SK-N-SH (cell line): ENCODE measurements around the gene GNE. TPM values are rescaled to one million over a fixed set of nuclear protein-coding genes. Genes with fewer than 3 reads are reported as not detected.
"Not testable (repeated sequence)": the region's sequence is repeated elsewhere in the genome, so short reads cannot be mapped to it uniquely, and the experiment has no call there.

Experiments
- CTCF ChIA-PET: fragments of 300-600, 350-600 bp; formaldehyde crosslinking; extraction: SDS; loops from one replicate; lab custom pipeline; 2021; lab: Yijun Ruan, JAX
- POLR2A ChIA-PET: fragments of 350-600 bp; sonication (Branson Sonifier 250); formaldehyde crosslinking; extraction: SDS; loops from one replicate; lab custom pipeline; 2020; ENCODE audit warnings: antibody characterized with exemption, inconsistent platforms; lab: Yijun Ruan, JAX
- DNase-seq: peaks from one replicate; pipeline ENCODE4 v3.0.0; 2012
- H2AFZ ChIP-seq: fragments of 200-600 bp; sonication (generic); 2 replicates; pipeline ENCODE4 v1.8.1; 2016; ENCODE audit warnings: antibody characterized with exemption, mild to moderate bottlenecking, low read depth
- H3F3A ChIP-seq: fragments of 200-600 bp; sonication (generic); replicated peaks from 2 replicates; pipeline ENCODE3; 2016; ENCODE audit warnings: antibody characterized with exemption, mild to moderate bottlenecking; ENCODE audit not compliant: insufficient read depth
- H3K27ac ChIP-seq, 2 experiments: fragments of 200-500 bp in 1 of 2; fragments of 200-600 bp in 1 of 2; sonication (Bioruptor generic) in 1 of 2; sonication (generic), shearing (Covaris generic) in 1 of 2; 2 replicates each; pipeline versions ENCODE4 v1.5.1 to v1.6.1; 2014 to 2016; ENCODE audit warnings: low read depth in 2 of 2, inconsistent platforms in 1 of 2, low read length in 1 of 2, mild to moderate bottlenecking in 1 of 2, mixed read lengths in 1 of 2
- H3K27me3 ChIP-seq: fragments of 200-600 bp; sonication (generic), shearing (Covaris generic); 2 replicates; pipeline ENCODE4 v1.6.1; 2016; ENCODE audit warnings: mixed run types; ENCODE audit not compliant: insufficient read depth
- H3K36me3 ChIP-seq, 2 experiments: fragments of 200-500 bp in 1 of 2; fragments of 200-600 bp in 1 of 2; sonication (Bioruptor generic) in 1 of 2; sonication (generic) in 1 of 2; replicated peaks in 1 of 2; 2 replicates each; pipeline versions ENCODE3 to v1.5.1; 2014 to 2016; ENCODE audit warnings: low read length in 1 of 2, mild to moderate bottlenecking in 1 of 2; ENCODE audit not compliant: insufficient read depth in 2 of 2, control insufficient read depth in 1 of 2
- H3K4me1 ChIP-seq, 2 experiments: fragments of 200-500 bp in 1 of 2; fragments of 200-600 bp in 1 of 2; sonication (Bioruptor generic) in 1 of 2; sonication (generic), shearing (Covaris generic) in 1 of 2; 2 replicates each; pipeline versions ENCODE4 v1.5.1 to v1.6.1; 2014 to 2016; ENCODE audit warnings: low read depth in 1 of 2, low read length in 1 of 2, mixed run types in 1 of 2; ENCODE audit not compliant: insufficient read depth in 2 of 2, control insufficient read depth in 1 of 2
- H3K4me2 ChIP-seq: fragments of 200-600 bp; sonication (generic), shearing (Covaris generic); 2 replicates; pipeline ENCODE4 v1.6.1; 2017; ENCODE audit warnings: mixed run types
- H3K4me3 ChIP-seq, 2 experiments: fragments of 200-500 bp in 1 of 2; fragments of 200-600 bp in 1 of 2; sonication (Bioruptor generic) in 1 of 2; sonication (generic), shearing (Covaris generic) in 1 of 2; 2 replicates each; pipeline versions ENCODE4 v1.5.1 to v1.8.1; 2014 to 2016; ENCODE audit warnings: low read depth in 2 of 2, inconsistent platforms in 1 of 2, low read length in 1 of 2, mild to moderate bottlenecking in 1 of 2, mixed read lengths in 1 of 2, moderate library complexity in 1 of 2
- H3K79me2 ChIP-seq: fragments of 200-600 bp; sonication (generic); 2 replicates; pipeline ENCODE4 v1.8.1; 2017; ENCODE audit warnings: mild to moderate bottlenecking; ENCODE audit not compliant: insufficient read depth
- H3K9ac ChIP-seq: fragments of 200-600 bp; sonication (generic); 2 replicates; pipeline ENCODE4 v1.6.1; 2017; ENCODE audit warnings: mixed run types
- H3K9me2 ChIP-seq: fragments of 200-600 bp; sonication (generic); 2 replicates; pipeline ENCODE4 v1.6.1; 2017; ENCODE audit warnings: mixed run types
- H3K9me3 ChIP-seq: fragments of 200-600 bp; sonication (generic); 2 replicates; pipeline ENCODE4 v1.6.1; 2017; ENCODE audit warnings: mixed run types, mild to moderate bottlenecking, moderate library complexity
- H4K20me1 ChIP-seq: fragments of 200-600 bp; sonication (generic); 2 replicates; pipeline ENCODE4 v1.6.1; 2017; ENCODE audit warnings: mild to moderate bottlenecking, mixed run types; ENCODE audit not compliant: insufficient read depth
- ELF1 ChIP-seq: IDR thresholded peaks from 2 replicates; pipeline ENCODE4 v1.4.0; 2012
- EP300 ChIP-seq, 2 experiments: IDR thresholded peaks; 2 replicates each; pipeline versions ENCODE4 v1.4.0 to v1.6.1; 2012; ENCODE audit warnings: borderline replicate concordance in 1 of 2, low read depth in 1 of 2, low read length in 1 of 2
- POLR2AphosphoS5 ChIP-seq: IDR thresholded peaks from 2 replicates; pipeline ENCODE4 v1.6.1; 2012; ENCODE audit warnings: low read depth, low read length
- TAF1 ChIP-seq: IDR thresholded peaks from 2 replicates; pipeline ENCODE4 v1.6.1; 2012; ENCODE audit warnings: low read depth, mild to moderate bottlenecking, low read length, moderate library complexity, borderline replicate concordance
- WGBS: methylation state at CpG from one replicate; pipeline ENCODE4 v1.1.6; 2017; ENCODE audit warnings: low lambda C conversion rate; 5-methylcytosine and 5-hydroxymethylcytosine counted together
- polyA plus RNA-seq, 3 experiments: library from polyadenylated mRNA; depleted of rRNA; stranded (reverse); fragments of >200 nt; gene quantifications; 2 replicates each; pipeline ENCODE4 v1.2.3, GENCODE V29; 2012
- TF ChIP-seq, protein P1 (sequence below): IDR thresholded peaks from 2 replicates; pipeline ENCODE4 v1.4.0; 2012; ENCODE audit warnings: low read depth, borderline replicate concordance
- TF ChIP-seq, protein P2 (sequence below): fragments of 150-350 bp; IDR thresholded peaks from 2 replicates; pipeline ENCODE4 v1.6.1; 2016; ENCODE audit warnings: mild to moderate bottlenecking, low read depth, low read length

GNE gene
- polyA plus RNA-seq, 1 of the 3 experiments (the other 2 are of a cell fraction): 13.0 TPM

DNA sequence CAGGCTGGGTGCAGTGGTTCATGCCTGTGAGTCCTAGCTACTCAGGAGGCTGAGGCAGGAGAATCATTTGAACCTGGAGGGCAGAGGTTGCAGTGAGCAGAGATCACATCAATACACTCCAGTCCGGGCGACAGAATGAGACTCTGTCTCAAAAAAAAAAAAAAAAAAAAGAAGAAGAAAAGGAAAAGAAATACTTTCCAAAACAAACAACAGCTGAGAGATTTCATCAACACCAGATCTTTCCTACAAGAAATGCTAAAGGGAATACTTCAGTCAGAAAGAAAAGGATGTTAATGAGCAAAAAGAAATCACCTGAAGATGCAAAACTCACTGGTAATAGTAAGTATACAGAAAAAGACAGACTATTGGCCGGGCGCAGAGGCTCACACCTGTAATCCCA is 80.7 kb downstream of the GNE start (continued):
- TF ChIP-seq, protein P1, sequence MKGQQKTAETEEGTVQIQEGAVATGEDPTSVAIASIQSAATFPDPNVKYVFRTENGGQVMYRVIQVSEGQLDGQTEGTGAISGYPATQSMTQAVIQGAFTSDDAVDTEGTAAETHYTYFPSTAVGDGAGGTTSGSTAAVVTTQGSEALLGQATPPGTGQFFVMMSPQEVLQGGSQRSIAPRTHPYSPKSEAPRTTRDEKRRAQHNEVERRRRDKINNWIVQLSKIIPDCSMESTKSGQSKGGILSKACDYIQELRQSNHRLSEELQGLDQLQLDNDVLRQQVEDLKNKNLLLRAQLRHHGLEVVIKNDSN: no peak
- TF ChIP-seq TAF1: no peak

- H3K9me3 ChIP-seq, H2AFZ ChIP-seq, H3K4me2 ChIP-seq, H3K4me1 ChIP-seq, H4K20me1 ChIP-seq, H3K9me2 ChIP-seq, H3K9ac ChIP-seq, H3K79me2 ChIP-seq, H3K27me3 ChIP-seq, H3F3A ChIP-seq, H3K36me3 ChIP-seq, DNase-seq, H3K4me3 ChIP-seq, H3K27ac ChIP-seq, POLR2A ChIA-PET: not testable (repeated sequence)
- WGBS: 87% methylated on average over 10 of the region's 10 CpGs
- CTCF ChIA-PET: interaction anchor here (3.4 kb wide), 1 partner anchor 10 kb away, joined by 14 read pairs; no protein-coding TSS in a partner anchor
Observed at GRCh38 chr9:36176496-36176895, 81.8 kb downstream of the GNE start.

- POLR2A ChIA-PET, H3K79me2 ChIP-seq, H4K20me1 ChIP-seq, H3K27me3 ChIP-seq, H3K36me3 ChIP-seq, H3F3A ChIP-seq, H3K27ac ChIP-seq, H2AFZ ChIP-seq, H3K4me2 ChIP-seq, H3K9me3 ChIP-seq, H3K9ac ChIP-seq, H3K9me2 ChIP-seq, CTCF ChIA-PET, DNase-seq, H3K4me3 ChIP-seq, H3K4me1 ChIP-seq: not testable (repeated sequence)
- WGBS: 90% methylated on average over 3 of the region's 3 CpGs
Observed at GRCh38 chr9:36175209-36175608, 83.0 kb downstream of the GNE start.

GRCh38 chr9:36174731-36175130 is 83.5 kb downstream of the GNE start:
- Histone ChIP-seq H3K9ac (no peak overlapping the region), H3K27ac (no peak overlapping the region), H3F3A (no peaks in the 10 kb centered on the region), H3K9me2 (no peaks in the 10 kb centered on the region), H2AFZ (no peak overlapping the region), H3K4me3 (no peak overlapping the region), H3K79me2 (no peaks in the 10 kb centered on the region), H3K4me2 (no peak overlapping the region), H3K27me3 (no peaks in the 10 kb centered on the region), H4K20me1 (no peaks in the 10 kb centered on the region), H3K36me3 (no peaks in the 10 kb centered on the region), H3K9me3 (no peaks in the 10 kb centered on the region), H3K4me1 (no peaks in the 10 kb centered on the region)
- TF ChIP-seq, protein P2, sequence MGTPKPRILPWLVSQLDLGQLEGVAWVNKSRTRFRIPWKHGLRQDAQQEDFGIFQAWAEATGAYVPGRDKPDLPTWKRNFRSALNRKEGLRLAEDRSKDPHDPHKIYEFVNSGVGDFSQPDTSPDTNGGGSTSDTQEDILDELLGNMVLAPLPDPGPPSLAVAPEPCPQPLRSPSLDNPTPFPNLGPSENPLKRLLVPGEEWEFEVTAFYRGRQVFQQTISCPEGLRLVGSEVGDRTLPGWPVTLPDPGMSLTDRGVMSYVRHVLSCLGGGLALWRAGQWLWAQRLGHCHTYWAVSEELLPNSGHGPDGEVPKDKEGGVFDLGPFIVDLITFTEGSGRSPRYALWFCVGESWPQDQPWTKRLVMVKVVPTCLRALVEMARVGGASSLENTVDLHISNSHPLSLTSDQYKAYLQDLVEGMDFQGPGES: no peak
- no peak for TF ChIP-seq ELF1
- TF ChIP-seq POLR2AphosphoS5: no peak
- no peak for TF ChIP-seq TAF1
- no peak for TF ChIP-seq EP300 (IDR thresholded peaks at IDR 0.05; ENCODE audit: borderline replicate concordance in 1 of 2, low read depth in 1 of 2, low read length in 1 of 2)
- 67% methylated on average over 3 of the region's 3 CpGs for WGBS
- DNase-seq: no peak
- POLR2A ChIA-PET: interaction anchor here (1.0 kb wide), 1 partner anchor 16 kb away, joined by 3 read pairs; the partner anchor contains the start of gene CLTA
- CTCF ChIA-PET: interaction anchor here (0.6 to 1.7 kb wide), 2 partner anchors 34 to 1575 kb away, joined by 3 to 4 read pairs; no protein-coding TSS in a partner anchor
